ENCODE results near the gene AKAP6.

AKAP6 gene

GRCh38 chr14:32434880-32435279 lies 105.8 kb downstream of the AKAP6 start:
- in situ Hi-C loops (cut with MboI; ENCODE audit: low sequenced_read_pairs, unreplicated experiment), result no loop called here
- no peak for TF ChIP-seq CTCF (IDR thresholded peaks at IDR 0.05; ENCODE audit: borderline replicate concordance, control extremely low read depth, extremely low read depth, insufficient read depth, missing control alignments)
- DNase-seq (ENCODE audit: low spot score), result no peak

- in situ Hi-C loops (cut with MboI; ENCODE audit: low sequenced_read_pairs, unreplicated experiment), result no loop called here
Measured at GRCh38 chr14:32435411-32435810, 106.3 kb downstream of the AKAP6 start.

GRCh38 chr14:32436993-32437392 lies 107.9 kb downstream of the AKAP6 start:
- TF ChIP-seq CTCF (IDR thresholded peaks at IDR 0.05; ENCODE audit: borderline replicate concordance, control extremely low read depth, extremely low read depth, insufficient read depth, missing control alignments), result no peak
- no peak for DNase-seq (ENCODE audit: low spot score)
- in situ Hi-C loops (cut with MboI; ENCODE audit: low sequenced_read_pairs, unreplicated experiment), result no loop called here

More at GRCh38 chr14:32435411-32435810, 106.3 kb downstream of the AKAP6 start:
- no peak for DNase-seq (ENCODE audit: low spot score)
- no peak for TF ChIP-seq CTCF (IDR thresholded peaks at IDR 0.05; ENCODE audit: borderline replicate concordance, control extremely low read depth, extremely low read depth, insufficient read depth, missing control alignments)

GRCh38 chr14:32438517-32438916 lies 109.4 kb downstream of the AKAP6 start:
- DNase-seq (ENCODE audit: low spot score), result no peak
- in situ Hi-C loops (cut with MboI; ENCODE audit: low sequenced_read_pairs, unreplicated experiment), result no loop called here
- no peak for TF ChIP-seq CTCF (IDR thresholded peaks at IDR 0.05; ENCODE audit: borderline replicate concordance, control extremely low read depth, extremely low read depth, insufficient read depth, missing control alignments)

GRCh38 chr14:32443890-32444661 lies 115.0 kb downstream of the AKAP6 start:
- TF ChIP-seq CTCF (IDR thresholded peaks at IDR 0.05; ENCODE audit: borderline replicate concordance, control extremely low read depth, extremely low read depth, insufficient read depth, missing control alignments), result no peak
- DNase-seq (ENCODE audit: low spot score), result no peak
- in situ Hi-C loops (cut with MboI; ENCODE audit: low sequenced_read_pairs, unreplicated experiment), result no loop called here

- no peak for DNase-seq (ENCODE audit: low spot score)
- TF ChIP-seq CTCF (IDR thresholded peaks at IDR 0.05; ENCODE audit: borderline replicate concordance, control extremely low read depth, extremely low read depth, insufficient read depth, missing control alignments), result no peak
- in situ Hi-C loops (cut with MboI; ENCODE audit: low sequenced_read_pairs, unreplicated experiment), result no loop called here
Measured at GRCh38 chr14:32447371-32447770, 118.3 kb downstream of the AKAP6 start.

Measured in GM13976 (cell line).